Retinal pigment epithelial cell (primary cell): ENCODE data around the gene FBXO2.
"Not testable (repeated sequence)": the region's sequence is repeated elsewhere in the genome, so short reads cannot be mapped to it uniquely, and the experiment has no call there.

Experiments used
- DNase-seq: peaks from one replicate; pipeline ENCODE4 v3.0.0-alpha.2; 2010; ENCODE audit warnings: low read depth
- H3K4me3 ChIP-seq: 2 replicates; pipeline ENCODE4 v1.5.1; 2011; ENCODE audit warnings: mild to moderate bottlenecking, low read length, control low read depth, moderate library complexity
- CTCF ChIP-seq: conservative IDR thresholded peaks from 2 replicates; pipeline ENCODE4 v1.5.1; 2011; ENCODE audit warnings: low read depth, low read length, control low read depth, inconsistent platforms

FBXO2 gene

GRCh38 chr1:11617741-11618140 is 36.5 kb downstream of the FBXO2 start:
- TF ChIP-seq CTCF = no peak
- no peak for DNase-seq
- H3K4me3 ChIP-seq = no peak overlapping the region

DNA sequence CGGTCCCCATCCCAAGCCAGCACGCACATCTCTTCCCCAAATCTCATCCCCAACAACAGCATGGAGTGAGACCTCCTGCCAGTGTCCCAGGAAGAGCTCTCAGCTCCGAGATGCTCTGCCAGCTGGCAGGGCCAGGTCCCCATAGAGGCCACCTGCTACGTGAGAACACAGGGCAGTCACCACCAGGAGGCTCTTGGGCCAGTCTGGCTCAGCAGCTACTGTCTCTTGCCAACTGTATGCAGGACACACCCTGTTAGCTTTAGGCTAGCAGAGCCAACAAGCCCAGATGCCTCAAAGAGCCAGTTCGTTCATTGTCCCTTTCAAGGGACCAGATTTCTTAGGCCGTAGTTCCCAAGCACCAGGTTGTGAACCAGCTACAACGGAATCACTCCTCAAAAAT is 36.9 kb downstream of the FBXO2 start:
- TF ChIP-seq CTCF = no peak
- H3K4me3 ChIP-seq = no peak overlapping the region
- DNase-seq = no peak

DNA sequence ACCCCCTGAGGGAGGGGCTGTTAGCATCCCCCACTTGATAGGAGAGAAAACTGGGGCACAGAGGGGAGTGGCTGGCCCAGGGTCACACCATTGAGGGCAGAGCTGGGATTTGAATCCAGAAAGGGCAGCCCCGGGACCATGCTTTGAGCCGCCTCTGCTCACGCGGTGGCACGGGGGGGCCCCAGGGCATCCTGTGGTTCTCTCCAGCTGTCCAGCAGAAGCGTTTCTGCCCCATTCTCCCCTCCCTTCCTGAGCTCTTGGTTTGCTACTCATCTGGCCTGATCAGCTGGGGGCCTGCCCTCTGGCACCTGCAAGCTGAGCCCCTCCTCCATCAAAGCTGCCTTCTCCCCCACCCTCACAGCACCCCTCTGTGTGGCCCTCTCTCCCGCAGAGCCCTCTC is 37.5 kb downstream of the FBXO2 start:
- no peak for TF ChIP-seq CTCF
- DNase-seq = no peak

DNA sequence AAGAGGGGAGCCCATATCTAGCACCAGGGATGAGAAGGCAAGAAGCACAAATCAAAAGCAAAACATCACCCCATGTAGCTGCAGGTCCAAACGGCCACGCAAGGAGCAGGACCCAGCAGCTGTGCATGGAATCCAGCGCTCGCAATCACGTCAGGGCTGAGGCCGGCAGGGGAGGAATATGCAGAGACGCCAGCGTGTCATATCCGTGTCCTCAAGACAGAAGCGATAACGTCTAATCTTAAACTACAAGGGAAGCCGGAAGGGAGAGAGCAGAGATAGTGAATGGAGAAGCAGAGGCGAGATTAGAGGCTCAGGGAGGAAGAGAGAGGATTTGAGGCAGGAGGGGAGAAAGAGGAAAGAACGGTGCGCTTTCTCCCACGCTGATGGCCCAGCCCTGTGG is 39.1 kb downstream of the FBXO2 start:
- TF ChIP-seq CTCF = no peak
- DNase-seq = no peak
- no peak overlapping the region for H3K4me3 ChIP-seq

More for the DNA sequence above, 37.5 kb downstream of the FBXO2 start:
- no peak overlapping the region for H3K4me3 ChIP-seq

- DNase-seq = no peak
- TF ChIP-seq CTCF = no peak
Observed at GRCh38 chr1:11613347-11613746, 40.9 kb downstream of the FBXO2 start.

DNA sequence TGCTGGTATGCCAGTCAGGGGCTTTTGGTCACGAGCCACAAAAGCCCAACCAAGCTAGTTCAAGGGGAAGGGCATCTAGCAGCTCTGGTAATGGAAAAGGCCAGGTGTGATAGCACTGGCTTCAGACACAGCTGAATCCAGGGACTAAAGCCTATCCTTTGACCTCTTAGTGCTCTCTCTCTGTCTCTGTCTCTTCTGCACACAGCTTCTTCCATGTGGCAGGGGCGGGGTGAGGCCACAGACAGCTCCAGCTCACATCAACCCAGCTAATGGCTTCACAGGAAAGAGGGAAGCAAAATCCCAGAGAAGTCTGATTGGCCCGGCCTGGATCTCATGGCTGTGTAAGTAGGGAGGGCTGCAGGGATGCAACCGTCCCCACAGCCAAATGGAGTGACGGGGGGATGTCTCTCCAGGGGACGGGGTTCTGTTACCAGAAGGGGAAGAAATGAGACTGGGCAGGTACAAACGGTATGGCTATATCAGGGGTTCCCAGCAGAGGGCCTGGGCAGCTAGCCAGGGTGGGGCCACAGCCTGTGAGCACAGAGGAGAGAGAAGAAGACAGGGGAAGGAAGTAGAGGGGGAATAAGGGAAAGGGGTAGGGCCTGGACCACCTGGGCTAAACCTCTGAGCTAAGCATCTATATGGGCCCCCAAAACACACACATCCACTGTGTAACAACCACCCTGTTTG is 42.4 kb downstream of the FBXO2 start:
- no peak overlapping the region for H3K4me3 ChIP-seq
- no peak for TF ChIP-seq CTCF
- DNase-seq = no peak

More at GRCh38 chr1:11613347-11613746, 40.9 kb downstream of the FBXO2 start:
- H3K4me3 ChIP-seq = no peak overlapping the region

DNA sequence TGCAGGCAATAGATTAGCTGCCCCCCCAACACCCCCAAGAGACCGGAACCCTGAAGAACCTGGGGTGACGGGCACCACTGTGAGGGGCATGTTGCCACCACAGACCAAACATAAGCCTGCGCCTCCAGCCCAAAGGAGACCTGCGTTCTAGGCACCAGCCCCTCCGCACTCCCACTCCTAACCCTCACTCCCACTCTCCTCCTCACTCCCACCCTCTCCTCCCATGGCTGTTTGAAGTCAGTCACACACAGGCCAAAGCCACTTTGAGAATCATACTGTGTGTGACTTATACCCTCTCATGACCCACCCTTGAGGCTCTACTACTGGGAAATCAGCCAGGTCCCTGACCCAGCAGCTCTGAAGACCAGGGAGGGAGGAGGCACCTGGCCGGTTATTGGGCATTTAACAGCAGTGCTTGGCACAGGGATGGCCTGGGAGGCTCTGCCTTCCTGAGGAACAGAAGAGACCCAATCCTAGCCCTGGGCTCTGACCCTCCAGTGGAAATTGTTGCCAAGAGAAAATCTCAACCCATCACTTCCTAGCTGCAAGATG is 43.5 kb downstream of the FBXO2 start:
- no peak overlapping the region for H3K4me3 ChIP-seq
- TF ChIP-seq CTCF = no peak
- no peak for DNase-seq

DNA sequence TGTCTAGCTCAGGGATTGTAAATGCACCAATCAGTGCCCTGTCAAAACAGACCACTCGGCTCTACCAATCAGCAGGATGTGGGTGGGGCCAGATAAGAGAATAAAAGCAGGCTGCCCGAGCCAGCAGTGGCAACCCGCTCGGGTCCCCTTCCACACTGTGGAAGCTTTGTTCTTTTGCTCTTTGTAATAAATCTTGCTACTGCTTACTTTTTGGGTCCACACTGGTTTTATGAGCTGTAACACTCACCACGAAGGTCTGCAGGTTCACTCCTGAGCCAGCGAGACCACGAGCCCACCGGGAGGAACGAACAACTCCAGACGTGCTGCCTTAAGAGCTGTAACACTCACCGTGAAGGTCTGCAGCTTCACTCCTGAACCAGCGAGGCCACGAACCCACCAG is 44.9 kb downstream of the FBXO2 start:
- H3K4me3 ChIP-seq, DNase-seq: not testable (repeated sequence)

DNA sequence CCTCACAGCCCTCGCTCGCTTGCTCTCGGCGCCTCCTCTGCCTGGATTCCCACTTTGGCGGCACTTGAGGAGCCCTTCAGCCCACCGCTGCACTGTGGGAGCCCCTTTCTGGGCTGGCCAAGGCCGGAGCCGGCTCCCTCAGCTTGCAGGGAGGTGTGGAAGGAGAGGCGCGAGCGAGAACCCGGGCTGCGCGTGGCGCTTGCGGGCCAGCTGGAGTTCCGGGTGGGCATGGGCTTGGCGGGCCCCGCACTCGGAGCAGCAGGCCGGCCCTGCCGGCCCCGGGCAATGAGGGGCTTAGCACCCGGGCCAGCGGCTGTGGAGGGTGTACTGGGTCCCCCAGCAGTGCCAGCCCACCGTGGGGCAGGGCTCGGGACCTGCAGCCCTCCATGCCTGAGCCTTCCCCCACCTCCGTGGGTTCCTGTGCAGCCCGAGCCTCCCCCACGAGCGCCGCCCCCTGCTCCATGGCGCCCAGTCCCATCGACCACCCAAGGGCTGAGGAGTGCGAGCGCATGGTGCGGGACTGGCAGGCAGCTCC is 45.6 kb downstream of the FBXO2 start:
- not testable (repeated sequence) for DNase-seq

More for the DNA sequence above, 45.6 kb downstream of the FBXO2 start:
- H3K4me3 ChIP-seq = not testable (repeated sequence)
